Activated CD4-positive, alpha-beta T cell treated with anti-CD3 and anti-CD28 coated beads for 36 hours (primary cell): ENCODE measurements around the gene SERPINA1. TPM values are rescaled to one million over a fixed set of nuclear protein-coding genes. Genes with fewer than 3 reads are reported as not detected.
A peak's percentile ranks its signal among the peaks of the same experiment; 100 is the strongest.
"Not testable (repeated sequence)": the region's sequence is repeated elsewhere in the genome, so short reads cannot be mapped to it uniquely, and the experiment has no call there.

Source experiments
- ATAC-seq: fragments of 200-7000 bp; cut with Tn5 transposase; one replicate; pipeline ENCODE4 v1.10.0; 2021; ENCODE audit warnings: mild to moderate bottlenecking, moderate library complexity
- CTCF ChIA-PET: fragments of 350-600 bp; sonication (Branson Sonifier 250); formaldehyde crosslinking; loops from one replicate; lab custom pipeline; 2021; ENCODE audit warnings: antibody characterized with exemption; lab: Charles Lee
- POLR2A ChIA-PET: fragments of 350-600 bp; sonication (Branson Sonifier 250); formaldehyde crosslinking; loops from one replicate; lab custom pipeline; 2021; ENCODE audit warnings: antibody characterized with exemption, inconsistent platforms; lab: Charles Lee
- DNase-seq: peaks from one replicate; pipeline ENCODE4 v3.0.0-alpha.2; 2020
- H3K27ac Mint-ChIP-seq: one replicate; pipeline ENCODE4 v1.8.0; 2021; ENCODE audit warnings: mixed read lengths
- H3K27me3 Mint-ChIP-seq: one replicate; pipeline ENCODE4 v1.8.0; 2021; ENCODE audit warnings: mixed read lengths
- H3K36me3 Mint-ChIP-seq: one replicate; pipeline ENCODE4 v1.8.0; 2021; ENCODE audit warnings: low read depth, mixed read lengths
- H3K4me1 Mint-ChIP-seq: one replicate; pipeline ENCODE4 v1.8.0; 2021; ENCODE audit warnings: mixed read lengths
- H3K4me3 Mint-ChIP-seq: one replicate; pipeline ENCODE4 v1.8.0; 2021; ENCODE audit warnings: mild to moderate bottlenecking, moderate library complexity, mixed read lengths
- H3K9me3 Mint-ChIP-seq: one replicate; pipeline ENCODE4 v1.8.0; 2021; ENCODE audit warnings: low read depth, mixed read lengths
- intact Hi-C, 2 experiments: fragments of 100-400 bp; cut with DNase I in 1 of 2; cut with micrococcal nuclease in 1 of 2; formaldehyde crosslinking; loops; one replicate each; pipeline versions ENCODE4 v1.14.2 to v1.15.1; 2022 to 2024; cut with DNase I, micrococcal nuclease
- total RNA-seq, 2 experiments: library from RNA; stranded (reverse); gene quantifications; one replicate each; pipeline ENCODE4 v1.2.3, GENCODE V29; 2021

The SERPINA1 gene
- total RNA-seq, 2 experiments from 2014 or later: 102 to 140 TPM

DNA sequence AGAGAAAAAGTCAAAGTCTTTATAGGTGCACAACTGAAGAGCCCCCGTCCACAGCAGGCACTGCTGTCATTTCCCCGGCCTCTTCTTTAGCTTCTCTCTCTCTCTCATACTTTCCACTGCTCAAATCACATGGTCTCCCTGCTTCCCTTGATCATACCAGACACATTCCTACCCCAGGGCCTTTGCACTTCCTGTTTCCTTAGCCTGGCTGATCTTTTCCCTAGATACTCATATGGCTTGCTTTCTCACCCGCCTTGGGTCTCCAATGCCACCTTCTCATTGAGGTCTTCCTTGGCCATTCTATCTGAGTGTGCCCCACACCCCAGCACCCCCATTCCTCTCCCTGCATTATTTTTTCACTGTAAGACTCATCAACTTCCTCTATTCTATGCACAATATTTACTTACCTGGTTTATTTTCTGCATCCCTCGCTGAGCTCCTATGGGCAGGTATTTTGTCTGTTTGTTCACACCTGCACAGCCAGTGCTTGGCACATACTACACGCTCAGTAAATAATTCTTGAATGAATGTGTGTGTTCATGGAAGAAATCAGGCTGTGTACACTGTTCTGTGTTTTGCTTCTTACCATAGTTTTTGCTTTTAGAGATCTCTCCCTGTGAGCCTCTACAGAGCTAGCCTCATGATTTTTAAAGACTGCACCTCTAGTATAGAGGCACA, 31.9 kb downstream of the SERPINA1 start:
- no peak overlapping the region for H3K4me3 Mint-ChIP-seq
- peaks cover 6% of the 10 kb centered on the region for H3K27me3 Mint-ChIP-seq
- H3K36me3 Mint-ChIP-seq: peaks cover 16% of the 10 kb centered on the region
- no peak for ATAC-seq
- POLR2A ChIA-PET: interaction anchor here (0.6 to 1.2 kb wide), 5 partner anchors 10 to 131 kb away, joined by 3 to 6 read pairs (median 4); no protein-coding TSS in a partner anchor
- CTCF ChIA-PET: interaction anchor here (0.6 to 1.5 kb wide), 4 partner anchors 15 to 333 kb away, joined by 3 to 4 read pairs (median 4); no protein-coding TSS in a partner anchor
- peaks cover 21% of the 10 kb centered on the region for H3K9me3 Mint-ChIP-seq
- peaks cover 47% of the 10 kb centered on the region for H3K4me1 Mint-ChIP-seq
- peak overlapping the region; percentile 49 for H3K27ac Mint-ChIP-seq
- intact Hi-C loops: loop anchor here (5.0 kb wide), 2 partner anchors 56 to 131 kb away; no protein-coding TSS in a partner anchor
- DNase-seq: no peak

DNA sequence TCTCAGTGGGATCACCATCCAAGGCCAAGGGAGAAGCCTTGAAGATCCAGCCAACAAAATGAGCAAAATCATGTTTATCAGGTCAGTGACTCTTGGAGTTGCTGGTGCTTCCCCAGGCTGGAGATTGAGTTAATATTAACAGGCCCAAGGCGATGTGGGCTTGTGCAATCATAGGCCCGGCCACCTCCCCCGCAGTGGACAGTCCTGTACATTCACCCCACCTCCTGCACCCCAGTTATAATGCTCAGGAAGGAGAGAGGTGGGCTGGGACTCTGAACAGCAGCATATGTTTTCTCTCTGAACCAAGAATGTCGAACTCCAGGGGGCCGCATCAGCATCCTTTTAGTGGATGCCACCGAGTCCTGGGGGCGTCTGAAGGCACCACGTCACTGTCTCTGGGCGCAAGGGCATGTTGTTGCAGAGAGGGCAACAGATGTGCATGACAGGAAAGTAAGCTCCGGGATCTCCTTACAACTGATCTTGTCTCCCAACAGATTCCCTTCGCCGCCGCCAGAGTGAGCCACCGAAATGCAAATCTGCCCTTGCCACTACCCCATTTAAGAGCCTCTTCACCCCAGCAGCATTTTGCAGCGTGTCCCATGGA, 33.1 kb downstream of the SERPINA1 start:
- Mint-ChIP-seq H3K9me3 (peaks cover 24% of the 10 kb centered on the region), H3K27me3 (peaks cover 6% of the 10 kb centered on the region), H3K4me3 (no peak overlapping the region), H3K4me1 (peaks cover 58% of the 10 kb centered on the region), H3K36me3 (peaks cover 20% of the 10 kb centered on the region), H3K27ac (peak overlapping the region; percentile 84)
- ChIA-PET POLR2A (interaction anchor here (1.2 kb wide), 2 partner anchors 9 to 35 kb away, joined by 4 to 5 read pairs; no protein-coding TSS in a partner anchor), CTCF (interaction anchor here (0.7 to 1.5 kb wide), 2 partner anchors 68 to 1429 kb away, joined by 3 to 4 read pairs; no protein-coding TSS in a partner anchor)
- peak; percentile 16 for ATAC-seq
- DNase-seq: peak; percentile 65
- intact Hi-C loops: loop anchor here (1.0 to 5.0 kb wide), 5 partner anchors 9 to 194 kb away; no protein-coding TSS in a partner anchor

GRCh38 chr14:94354638-94355185, 33.7 kb downstream of the SERPINA1 start:
- peaks cover 20% of the 10 kb centered on the region for H3K36me3 Mint-ChIP-seq
- DNase-seq (no peak), ATAC-seq (peak; percentile 70)
- POLR2A ChIA-PET: interaction anchor here (1.2 kb wide), 2 partner anchors 8 to 35 kb away, joined by 4 to 5 read pairs; no protein-coding TSS in a partner anchor
- peaks cover 6% of the 10 kb centered on the region for H3K27me3 Mint-ChIP-seq
- CTCF ChIA-PET: interaction anchor here (0.7 to 1.5 kb wide), 2 partner anchors 68 to 1430 kb away, joined by 3 to 4 read pairs; no protein-coding TSS in a partner anchor
- intact Hi-C loops: loop anchor here (1.0 to 5.0 kb wide), 5 partner anchors 8 to 195 kb away; no protein-coding TSS in a partner anchor
- peaks cover 24% of the 10 kb centered on the region for H3K9me3 Mint-ChIP-seq
- no peak overlapping the region for H3K4me3 Mint-ChIP-seq
- H3K4me1 Mint-ChIP-seq: peaks cover 63% of the 10 kb centered on the region
- peak overlapping the region; percentile 84 for H3K27ac Mint-ChIP-seq

GRCh38 chr14:94354190-94354589, 34.2 kb downstream of the SERPINA1 start:
- H3K4me3 Mint-ChIP-seq, ATAC-seq, intact Hi-C loops, POLR2A ChIA-PET, DNase-seq, H3K27me3 Mint-ChIP-seq, CTCF ChIA-PET: not testable (repeated sequence)
- H3K27ac Mint-ChIP-seq: peak overlapping the region; percentile 84
- peaks cover 20% of the 10 kb centered on the region for H3K36me3 Mint-ChIP-seq
- H3K4me1 Mint-ChIP-seq: peaks cover 68% of the 10 kb centered on the region
- peaks cover 24% of the 10 kb centered on the region for H3K9me3 Mint-ChIP-seq

GRCh38 chr14:94349276-94349675, 39.1 kb downstream of the SERPINA1 start:
- no peak for ATAC-seq
- peaks cover 31% of the 10 kb centered on the region for H3K9me3 Mint-ChIP-seq
- H3K27me3 Mint-ChIP-seq: no peaks in the 10 kb centered on the region
- ChIA-PET POLR2A (interaction anchor here (1.1 kb wide), 1 partner anchor 42 kb away, joined by 5 read pairs; no protein-coding TSS in a partner anchor), CTCF (interaction anchor here (0.7 to 1.6 kb wide), 2 partner anchors 12 to 74 kb away, joined by 3 to 4 read pairs; no protein-coding TSS in a partner anchor)
- no peak for DNase-seq
- no peak overlapping the region for H3K4me3 Mint-ChIP-seq
- peaks cover 73% of the 10 kb centered on the region for H3K4me1 Mint-ChIP-seq
- peaks cover 32% of the 10 kb centered on the region for H3K36me3 Mint-ChIP-seq
- peak overlapping the region; percentile 66 for H3K27ac Mint-ChIP-seq
- intact Hi-C loops: loop anchor here (5.0 to 10.0 kb wide), 4 partner anchors 172 to 384 kb away; partner anchors contain the start of gene ASB2 (in 1 of the 2)

- Mint-ChIP-seq H3K36me3 (peaks cover 36% of the 10 kb centered on the region), H3K4me3 (no peak overlapping the region), H3K9me3 (peaks cover 32% of the 10 kb centered on the region), H3K27me3 (no peaks in the 10 kb centered on the region), H3K27ac (peak overlapping the region; percentile 66), H3K4me1 (peaks cover 73% of the 10 kb centered on the region)
- ChIA-PET POLR2A (interaction anchor here (1.1 kb wide), 1 partner anchor 42 kb away, joined by 5 read pairs; no protein-coding TSS in a partner anchor), CTCF (interaction anchor here (0.7 to 1.6 kb wide), 3 partner anchors 12 to 881 kb away, joined by 3 to 4 read pairs (median 3); no protein-coding TSS in a partner anchor)
- intact Hi-C loops: loop anchor here (5.0 to 10.0 kb wide), 4 partner anchors 172 to 384 kb away; partner anchors contain the start of gene ASB2 (in 1 of the 2)
- ATAC-seq: no peak
- no peak for DNase-seq
Observed at GRCh38 chr14:94348836-94349235, 39.6 kb downstream of the SERPINA1 start.

GRCh38 chr14:94346841-94347240, 41.6 kb downstream of the SERPINA1 start:
- Mint-ChIP-seq H3K9me3 (peaks cover 26% of the 10 kb centered on the region), H3K27me3 (no peaks in the 10 kb centered on the region), H3K4me1 (peaks cover 80% of the 10 kb centered on the region), H3K4me3 (no peak overlapping the region), H3K36me3 (peaks cover 38% of the 10 kb centered on the region), H3K27ac (peak overlapping the region; percentile 92)
- CTCF ChIA-PET: interaction anchor here (0.6 to 1.0 kb wide), 4 partner anchors 11 to 138 kb away, joined by 3 to 4 read pairs (median 3); no protein-coding TSS in a partner anchor
- POLR2A ChIA-PET: interaction anchor here (0.5 to 2.9 kb wide), 15 partner anchors 9 to 699 kb away, joined by 3 to 41 read pairs (median 4); partner anchors contain the start of genes PPP4R4 and SERPINA1
- intact Hi-C loops: loop anchor here (1.0 to 10.0 kb wide), 7 partner anchors 8 to 382 kb away; partner anchors contain the start of gene ASB2 (in 1 of the 2)
- no peak for ATAC-seq
- no peak for DNase-seq

DNA sequence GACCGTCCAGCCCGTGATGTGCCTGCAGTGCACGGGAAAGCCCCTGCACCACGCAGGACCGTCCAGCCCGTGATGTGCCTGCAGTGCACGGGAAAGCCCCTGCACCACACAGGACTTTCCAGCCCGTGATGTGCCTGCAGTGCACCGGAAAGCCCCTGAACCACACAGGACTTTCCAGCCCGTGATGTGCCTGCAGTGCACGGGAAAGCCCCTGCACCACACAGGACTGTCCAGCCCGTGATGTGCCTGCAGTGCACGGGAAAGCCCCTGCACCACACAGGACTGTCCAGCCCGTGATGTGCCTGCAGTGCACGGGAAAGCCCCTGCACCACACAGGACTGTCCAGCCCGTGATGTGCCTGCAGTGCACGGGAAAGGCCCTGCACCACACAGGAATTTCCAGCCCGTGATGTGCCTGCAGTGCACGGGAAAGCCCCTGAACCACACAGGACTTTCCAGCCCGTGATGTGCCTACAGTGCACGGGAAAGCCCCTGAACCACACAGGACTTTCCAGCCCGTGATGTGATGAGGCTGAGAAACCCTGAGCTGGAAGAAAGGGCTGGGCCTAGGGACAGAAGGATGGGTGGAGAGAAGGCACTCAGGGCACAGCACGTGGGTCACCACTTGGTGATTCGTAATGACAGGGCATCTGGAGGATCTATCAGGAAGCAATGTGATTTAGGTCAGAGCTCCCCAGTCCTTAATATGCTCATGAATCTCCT, 42.2 kb downstream of the SERPINA1 start:
- CTCF ChIA-PET: interaction anchor here (0.6 to 1.2 kb wide), 5 partner anchors 7 to 139 kb away, joined by 3 to 4 read pairs (median 3); no protein-coding TSS in a partner anchor
- peaks cover 80% of the 10 kb centered on the region for H3K4me1 Mint-ChIP-seq
- intact Hi-C loops: loop anchor here (1.0 to 10.0 kb wide), 7 partner anchors 9 to 381 kb away; partner anchors contain the start of gene ASB2 (in 1 of the 2)
- H3K4me3 Mint-ChIP-seq, H3K27me3 Mint-ChIP-seq: not testable (repeated sequence)
- peaks cover 32% of the 10 kb centered on the region for H3K36me3 Mint-ChIP-seq
- H3K9me3 Mint-ChIP-seq: peaks cover 27% of the 10 kb centered on the region
- H3K27ac Mint-ChIP-seq: peak overlapping the region; percentile 92
- POLR2A ChIA-PET: interaction anchor here (0.5 to 2.9 kb wide), 16 partner anchors 8 to 698 kb away, joined by 3 to 41 read pairs (median 4); partner anchors contain the start of genes PPP4R4 and SERPINA1
- peak; percentile 90 for DNase-seq
- peak; percentile 84 for ATAC-seq

DNA sequence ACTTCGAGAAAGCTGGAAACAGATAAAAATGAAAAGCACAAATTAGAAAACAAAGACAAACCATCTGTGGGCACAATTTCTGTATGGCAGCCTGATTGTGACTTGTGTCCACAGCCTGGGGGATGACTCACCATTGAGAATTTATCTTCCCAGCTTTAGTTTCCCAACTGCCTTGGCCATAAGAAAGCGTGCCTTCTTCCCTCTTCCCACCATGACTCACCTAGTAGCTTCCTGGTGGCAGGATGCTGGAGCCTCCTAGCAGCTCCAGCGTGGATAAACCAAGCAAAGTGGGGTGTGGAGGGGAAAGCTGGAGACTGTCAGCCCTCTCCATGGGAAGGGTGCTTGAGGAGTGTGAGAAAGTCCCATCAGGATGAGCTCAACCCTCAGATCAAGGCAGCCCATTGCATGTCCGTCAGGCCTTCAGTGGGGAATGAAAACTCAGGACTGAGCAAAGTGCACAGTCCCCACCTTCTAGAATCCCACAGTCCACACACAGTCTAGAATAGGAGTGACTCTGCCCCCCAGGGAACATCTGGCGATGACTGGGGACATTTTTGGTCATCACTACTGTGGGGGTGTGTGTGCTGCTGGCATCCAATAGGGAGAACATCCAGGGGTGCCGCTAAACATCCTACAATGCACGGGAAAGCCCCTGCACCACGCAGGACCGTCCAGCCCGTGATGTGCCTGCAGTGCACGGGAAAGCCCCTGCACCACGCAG, 42.9 kb downstream of the SERPINA1 start:
- ChIA-PET CTCF (interaction anchor here (0.6 to 1.2 kb wide), 3 partner anchors 8 to 182 kb away, joined by 3 read pairs; no protein-coding TSS in a partner anchor), POLR2A (interaction anchor here (0.9 to 4.3 kb wide), 3 partner anchors 45 to 387 kb away, joined by 3 to 41 read pairs (median 22); no protein-coding TSS in a partner anchor)
- ATAC-seq (peak; percentile 19), DNase-seq (peak; percentile 57)
- peaks cover 82% of the 10 kb centered on the region for H3K4me1 Mint-ChIP-seq
- H3K27ac Mint-ChIP-seq: peak overlapping the region; percentile 93
- peaks cover 2% of the 10 kb centered on the region for H3K27me3 Mint-ChIP-seq
- H3K36me3 Mint-ChIP-seq: peaks cover 37% of the 10 kb centered on the region
- intact Hi-C loops: loop anchor here (1.0 to 10.0 kb wide), 7 partner anchors 10 to 381 kb away; partner anchors contain the start of gene ASB2 (in 1 of the 2)
- H3K9me3 Mint-ChIP-seq: peaks cover 32% of the 10 kb centered on the region
- peak overlapping the region; percentile 38 for H3K4me3 Mint-ChIP-seq
